NCI-H69 (cell line): ENCODE data around the gene GNB4.

Source experiments
- DNase-seq: peaks from one replicate; lab custom pipeline; 2025; lab: John Stamatoyannopoulos, UW

Gene GNB4

GRCh38 chr3:179355996-179356395 is 95.3 kb downstream of the GNB4 start:
- no peak for DNase-seq

GRCh38 chr3:179348325-179349013 is 102.8 kb downstream of the GNB4 start:
- no peak for DNase-seq

- peak; percentile 99 for DNase-seq
Observed at GRCh38 chr3:179347345-179348194, 103.7 kb downstream of the GNB4 start, which contains the start of gene MFN1. TSS of gene MFN1 (plus strand) at chr3:179347709. CDS start at chr3:179348852, 1,143 bp downstream.
